ENCODE results near the gene MRPL50.

The MRPL50 gene

DNA sequence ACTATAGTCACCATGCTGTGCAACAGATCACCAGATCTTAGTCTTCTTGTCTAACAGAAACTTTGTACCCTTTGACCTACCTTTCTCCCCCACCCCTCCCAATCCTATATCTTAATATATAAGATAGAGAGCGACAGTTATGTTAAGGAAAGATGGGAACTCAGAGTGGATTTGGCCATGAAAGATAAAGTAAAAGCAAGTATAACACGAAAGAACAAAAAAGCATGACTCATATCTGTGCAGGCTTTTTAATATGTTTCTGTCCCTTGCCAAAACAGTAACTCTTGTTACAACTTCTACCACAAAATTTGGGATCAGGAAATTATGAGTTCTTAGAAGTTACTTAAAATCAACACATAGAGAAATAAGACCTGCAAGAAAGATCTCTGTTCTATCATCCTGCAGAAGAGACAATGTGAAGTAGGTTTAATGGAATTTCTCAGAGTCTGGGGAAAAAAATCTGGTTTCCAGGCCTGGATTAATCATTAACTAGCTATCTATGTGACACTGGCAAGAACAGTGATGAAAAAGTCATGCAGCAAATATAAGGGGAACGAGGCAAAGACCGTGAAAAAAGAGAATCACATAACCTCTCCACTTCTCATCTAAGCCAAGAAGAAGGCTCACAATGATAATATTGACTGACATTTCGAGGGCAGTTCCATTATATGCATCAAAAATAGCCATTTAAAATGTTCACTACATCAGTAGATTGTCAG, 32.2 kb downstream of the MRPL50 start:
- ChIA-PET CTCF (no interaction called here), POLR2A (no interaction called here)
- no peak for TF ChIP-seq ELF4 (IDR thresholded peaks at IDR 0.05)
- no peak for TF ChIP-seq ZNF384 (IDR thresholded peaks at IDR 0.05)
- no peak for TF ChIP-seq ARNT (IDR thresholded peaks at IDR 0.05)
- TF ChIP-seq HDGF (IDR thresholded peaks at IDR 0.05; ENCODE audit: borderline replicate concordance): no peak
- no peak for TF ChIP-seq FOXM1 (IDR thresholded peaks at IDR 0.05; ENCODE audit: borderline replicate concordance)
- no peak for TF ChIP-seq CTBP1 (IDR thresholded peaks at IDR 0.05; ENCODE audit: borderline replicate concordance)
- TF ChIP-seq L3MBTL2 (conservative IDR thresholded peaks at IDR 0.05): no peak
- TF ChIP-seq NFRKB (IDR thresholded peaks at IDR 0.05): no peak
- TF ChIP-seq BHLHE40 (IDR thresholded peaks at IDR 0.05; ENCODE audit: borderline replicate concordance): no peak
- TF ChIP-seq FOXK2 (IDR thresholded peaks at IDR 0.05): no peak
- no peak for TF ChIP-seq FOXA1 (IDR thresholded peaks at IDR 0.05)
- DNase-seq (ENCODE audit: extremely low spot score): no peak

DNA sequence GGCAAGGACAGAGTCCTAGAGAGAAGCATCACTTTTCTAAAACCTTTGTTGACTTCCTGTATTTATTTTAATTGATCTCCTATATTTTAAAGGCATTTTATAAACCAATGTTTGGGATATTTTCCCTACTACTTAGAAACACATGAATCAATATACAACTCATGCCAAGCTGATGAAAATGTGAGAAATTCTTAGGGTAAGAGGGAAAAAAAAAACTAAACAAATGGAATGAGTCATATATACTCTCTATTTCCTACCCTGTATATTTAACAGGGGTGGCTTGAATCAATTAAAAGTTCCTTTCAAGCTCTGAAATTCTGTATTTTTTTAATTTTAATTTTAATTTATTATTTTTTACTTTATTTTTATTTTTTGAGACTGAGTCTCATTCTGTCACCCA, 33.2 kb downstream of the MRPL50 start:
- CTCF ChIA-PET: no interaction called here
- DNase-seq (ENCODE audit: extremely low spot score): no peak
- no peak for TF ChIP-seq BHLHE40 (IDR thresholded peaks at IDR 0.05; ENCODE audit: borderline replicate concordance)
- no peak for TF ChIP-seq NFRKB (IDR thresholded peaks at IDR 0.05)
- POLR2A ChIA-PET: no interaction called here

DNA sequence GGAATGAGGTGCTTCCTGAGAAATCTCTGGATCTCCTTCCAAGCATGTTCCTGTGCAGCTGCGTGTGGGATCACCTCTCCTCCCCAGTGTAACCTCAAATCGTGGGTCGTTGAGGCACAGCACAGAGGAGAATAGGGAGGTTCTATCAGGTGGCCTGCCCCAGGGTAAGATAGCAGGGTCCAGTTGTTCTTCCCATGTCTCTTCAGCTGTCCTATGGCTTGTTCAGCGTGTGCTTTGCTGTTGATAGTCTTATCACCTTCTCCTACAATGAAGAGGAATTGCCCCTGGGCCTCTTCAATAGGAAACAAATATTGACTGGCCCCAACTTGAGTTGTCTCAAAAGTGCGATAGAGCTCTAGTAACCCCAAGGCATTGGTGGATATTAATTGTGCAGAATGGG, 36.0 kb downstream of the MRPL50 start:
- DNase-seq (ENCODE audit: extremely low spot score): no peak
- ChIA-PET POLR2A (no interaction called here), CTCF (no interaction called here)
- TF ChIP-seq FOXK2 (IDR thresholded peaks at IDR 0.05) (no peak), TARDBP (IDR thresholded peaks at IDR 0.05) (no peak), ELF4 (IDR thresholded peaks at IDR 0.05) (no peak)

DNA sequence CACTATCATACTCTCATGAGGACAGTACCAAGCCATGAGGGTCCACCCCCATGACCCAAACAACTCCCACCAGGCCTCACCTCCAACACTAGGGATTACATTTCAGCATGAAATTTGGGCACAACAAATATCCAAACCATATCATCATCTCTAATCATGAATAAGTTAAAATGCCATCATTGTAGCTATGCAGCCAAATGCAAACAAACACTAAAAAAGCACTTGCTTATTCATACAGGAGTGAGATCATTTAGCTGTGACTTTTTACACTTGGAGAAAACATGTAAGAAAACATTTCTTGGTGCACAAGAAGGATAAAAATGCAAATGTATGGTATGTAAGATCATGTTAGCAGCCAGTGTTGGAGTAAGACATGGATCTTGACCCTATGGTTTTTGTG, 37.8 kb downstream of the MRPL50 start:
- DNase-seq (ENCODE audit: extremely low spot score): no peak
- ChIA-PET POLR2A (no interaction called here), CTCF (no interaction called here)
- no peak for TF ChIP-seq BHLHE40 (IDR thresholded peaks at IDR 0.05; ENCODE audit: borderline replicate concordance)
- no peak for TF ChIP-seq HDGF (IDR thresholded peaks at IDR 0.05; ENCODE audit: borderline replicate concordance)
- TF ChIP-seq ARNT (IDR thresholded peaks at IDR 0.05): no peak
- TF ChIP-seq CTBP1 (IDR thresholded peaks at IDR 0.05; ENCODE audit: borderline replicate concordance): no peak
- TF ChIP-seq NFRKB (IDR thresholded peaks at IDR 0.05): no peak
- no peak for TF ChIP-seq L3MBTL2 (conservative IDR thresholded peaks at IDR 0.05)
- TF ChIP-seq FOXM1 (IDR thresholded peaks at IDR 0.05; ENCODE audit: borderline replicate concordance): no peak
- TF ChIP-seq LEF1 (IDR thresholded peaks at IDR 0.05; ENCODE audit: borderline replicate concordance): no peak
- TF ChIP-seq SUZ12 (IDR thresholded peaks at IDR 0.05): no peak
- TF ChIP-seq, protein P1, sequence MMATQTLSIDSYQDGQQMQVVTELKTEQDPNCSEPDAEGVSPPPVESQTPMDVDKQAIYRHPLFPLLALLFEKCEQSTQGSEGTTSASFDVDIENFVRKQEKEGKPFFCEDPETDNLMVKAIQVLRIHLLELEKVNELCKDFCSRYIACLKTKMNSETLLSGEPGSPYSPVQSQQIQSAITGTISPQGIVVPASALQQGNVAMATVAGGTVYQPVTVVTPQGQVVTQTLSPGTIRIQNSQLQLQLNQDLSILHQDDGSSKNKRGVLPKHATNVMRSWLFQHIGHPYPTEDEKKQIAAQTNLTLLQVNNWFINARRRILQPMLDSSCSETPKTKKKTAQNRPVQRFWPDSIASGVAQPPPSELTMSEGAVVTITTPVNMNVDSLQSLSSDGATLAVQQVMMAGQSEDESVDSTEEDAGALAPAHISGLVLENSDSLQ (IDR thresholded peaks at IDR 0.05): no peak
- TF ChIP-seq FOXK2 (IDR thresholded peaks at IDR 0.05): no peak
- TF ChIP-seq TARDBP (IDR thresholded peaks at IDR 0.05): no peak
- TF ChIP-seq SP1 (IDR thresholded peaks at IDR 0.05): no peak
- TF ChIP-seq ZNF384 (IDR thresholded peaks at IDR 0.05): no peak
- no peak for TF ChIP-seq FOXA1 (IDR thresholded peaks at IDR 0.05)

DNA sequence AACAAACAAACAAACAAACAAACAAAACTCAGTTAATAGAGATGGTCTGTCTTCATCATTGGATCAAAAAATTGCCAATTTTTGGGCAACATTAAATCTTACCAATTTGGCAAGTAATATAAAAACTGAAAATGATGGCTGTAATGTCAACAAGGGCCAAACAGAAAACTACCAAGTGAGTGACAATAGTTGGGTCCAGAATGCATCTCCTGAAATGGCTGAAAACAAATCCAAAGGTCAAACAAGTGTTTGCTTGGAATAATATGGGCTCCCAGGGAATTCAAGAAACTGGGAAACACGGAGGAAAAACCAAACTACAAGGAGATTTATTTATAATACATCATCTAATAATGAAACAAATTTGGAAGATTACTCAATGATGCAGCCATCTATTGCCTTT, 38.7 kb downstream of the MRPL50 start:
- DNase-seq (ENCODE audit: extremely low spot score): no peak
- ChIA-PET CTCF (no interaction called here), POLR2A (no interaction called here)
- no peak for TF ChIP-seq FOXK2 (IDR thresholded peaks at IDR 0.05)
- no peak for TF ChIP-seq NFRKB (IDR thresholded peaks at IDR 0.05)
- TF ChIP-seq ZNF384 (IDR thresholded peaks at IDR 0.05): no peak

DNA sequence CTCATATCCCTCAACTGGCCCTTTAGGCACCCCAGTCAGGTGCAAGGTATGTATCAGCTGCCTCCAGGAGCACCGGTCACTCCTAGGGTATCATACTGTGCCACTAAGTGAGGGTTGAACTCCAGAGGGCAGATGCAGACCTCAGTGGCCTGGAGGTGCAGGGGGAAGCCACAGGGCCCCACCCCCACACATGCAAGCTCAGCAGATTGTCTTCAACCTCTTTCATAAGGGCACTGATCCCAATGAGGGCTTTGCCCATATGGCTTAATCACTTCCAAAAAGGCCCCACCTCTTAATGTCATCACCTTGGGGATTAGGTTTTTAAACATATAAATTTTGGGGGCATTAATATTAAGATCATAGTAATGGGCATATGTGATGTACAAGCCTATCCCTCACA, 41.8 kb downstream of the MRPL50 start:
- ChIA-PET POLR2A (no interaction called here), CTCF (no interaction called here)

More for the DNA sequence above, 41.8 kb downstream of the MRPL50 start:
- DNase-seq (ENCODE audit: extremely low spot score): no peak
- TF ChIP-seq ARNT (IDR thresholded peaks at IDR 0.05): no peak
- no peak for TF ChIP-seq TARDBP (IDR thresholded peaks at IDR 0.05)
- TF ChIP-seq FOXK2 (IDR thresholded peaks at IDR 0.05): no peak
- TF ChIP-seq LEF1 (IDR thresholded peaks at IDR 0.05; ENCODE audit: borderline replicate concordance): no peak
- TF ChIP-seq FOXM1 (IDR thresholded peaks at IDR 0.05; ENCODE audit: borderline replicate concordance): no peak
- TF ChIP-seq CTBP1 (IDR thresholded peaks at IDR 0.05; ENCODE audit: borderline replicate concordance): no peak
- no peak for TF ChIP-seq FOXA1 (IDR thresholded peaks at IDR 0.05)
- no peak for TF ChIP-seq L3MBTL2 (conservative IDR thresholded peaks at IDR 0.05)
- no peak for TF ChIP-seq SP1 (IDR thresholded peaks at IDR 0.05)
- no peak for TF ChIP-seq ELF4 (IDR thresholded peaks at IDR 0.05)
- TF ChIP-seq, protein P1 (IDR thresholded peaks at IDR 0.05): no peak
- TF ChIP-seq ZNF384 (IDR thresholded peaks at IDR 0.05): no peak
- no peak for TF ChIP-seq BHLHE40 (IDR thresholded peaks at IDR 0.05; ENCODE audit: borderline replicate concordance)
- TF ChIP-seq NFRKB (IDR thresholded peaks at IDR 0.05): no peak
- no peak for TF ChIP-seq SUZ12 (IDR thresholded peaks at IDR 0.05)
- TF ChIP-seq HDGF (IDR thresholded peaks at IDR 0.05; ENCODE audit: borderline replicate concordance): no peak

All from HEK293T (cell line).